ENCODE measurements around the gene SPSB4. TPM values are rescaled to one million over a fixed set of nuclear protein-coding genes. Genes with fewer than 3 reads are reported as not detected.

Gene SPSB4
- total RNA-seq, 2 experiments from 2014 or later, result not detected

DNA sequence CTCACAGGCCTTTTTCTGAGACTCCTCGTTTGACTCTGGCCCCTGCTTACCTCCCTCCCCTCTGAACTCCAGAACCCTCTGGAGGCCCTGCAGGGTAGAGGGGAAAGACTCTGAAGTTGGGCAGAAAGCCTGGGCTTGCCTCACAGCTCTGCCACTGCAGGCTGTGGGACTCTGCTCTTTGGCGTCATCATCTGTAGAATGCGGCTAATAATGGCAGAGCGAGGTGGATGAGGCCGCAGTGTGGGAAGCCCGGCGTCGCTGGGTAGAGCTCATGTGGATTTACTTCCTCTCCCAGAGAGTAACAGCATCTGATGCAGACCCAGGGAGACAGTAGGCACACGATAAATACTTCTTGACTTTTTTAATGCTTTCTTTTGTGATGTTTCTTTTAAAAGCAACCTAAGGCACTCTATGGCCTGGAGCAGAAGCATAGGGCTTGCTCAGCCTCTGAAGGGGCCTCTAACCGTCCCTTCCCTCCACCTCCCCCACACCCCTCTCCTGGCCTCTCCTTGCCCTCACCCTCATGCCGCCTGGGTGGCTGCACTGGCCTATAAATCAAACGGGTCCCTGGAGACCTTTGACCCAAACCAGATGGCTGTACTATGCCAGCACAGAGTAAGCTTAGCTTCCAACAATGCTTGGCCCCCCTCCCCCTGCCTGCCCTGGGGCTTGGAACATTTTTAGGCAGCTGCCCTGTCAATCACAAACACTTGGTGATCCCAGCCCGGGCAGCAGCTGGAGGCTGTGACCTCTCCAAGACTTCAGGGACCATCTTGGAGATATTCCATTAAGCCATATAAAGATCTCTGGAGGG lies 32.9 kb downstream of the SPSB4 start:
- ChIA-PET CTCF (interaction anchor here (1.0 to 1.3 kb wide), 3 partner anchors 9 to 70 kb away, joined by 3 read pairs; no protein-coding TSS in a partner anchor), POLR2A (no interaction called here)
- H3K9me3 Mint-ChIP-seq, result no peaks in the 10 kb centered on the region

DNA sequence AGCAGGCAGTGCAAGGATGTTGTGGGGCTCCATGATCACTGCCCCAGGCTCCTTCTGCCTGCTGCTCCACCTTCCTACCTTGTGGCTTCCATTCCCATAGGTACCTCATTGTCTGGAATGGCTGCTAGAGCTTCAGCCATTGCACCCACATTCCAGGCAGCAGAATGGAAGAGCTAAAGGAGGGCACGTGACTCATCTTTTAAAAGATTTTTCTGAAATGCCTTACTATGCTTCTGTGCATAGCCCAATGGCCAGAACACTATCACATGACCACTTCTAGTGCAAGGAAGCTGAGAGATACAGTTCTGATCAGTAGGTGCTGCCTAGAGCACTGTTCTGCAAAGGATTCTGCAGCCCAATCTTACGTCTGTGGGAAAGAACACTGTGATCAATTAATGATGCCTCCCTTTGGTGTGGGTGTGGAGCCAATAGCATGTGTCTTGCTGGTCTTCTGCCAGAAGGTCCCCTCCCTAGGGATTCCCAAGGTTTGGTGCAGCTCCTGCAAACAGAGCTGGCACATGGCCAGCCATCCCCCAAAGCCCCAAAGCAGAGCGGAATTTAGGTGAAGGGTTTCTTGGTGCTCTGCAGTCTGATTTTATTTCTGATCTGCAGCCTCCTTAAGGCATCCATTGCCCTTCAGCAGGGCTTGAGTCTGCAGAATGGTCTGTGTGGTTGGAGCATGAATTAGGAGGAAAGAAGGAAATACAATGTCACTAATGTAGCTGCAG lies 34.4 kb downstream of the SPSB4 start:
- Mint-ChIP-seq H3K4me3 (no peak overlapping the region), H3K27ac (no peak overlapping the region), H3K9me3 (no peaks in the 10 kb centered on the region), H3K36me3 (ENCODE audit: low read depth) (no peaks in the 10 kb centered on the region), H3K27me3 (no peaks in the 10 kb centered on the region), H3K4me1 (no peaks in the 10 kb centered on the region)
- POLR2A ChIA-PET, result no interaction called here
- no peak for DNase-seq
- CTCF ChIA-PET, result interaction anchor here (1.5 kb wide), 1 partner anchor 77 kb away, joined by 3 read pairs; no protein-coding TSS in a partner anchor

More for the DNA sequence above, 32.9 kb downstream of the SPSB4 start:
- Mint-ChIP-seq H3K36me3 (ENCODE audit: low read depth) (no peaks in the 10 kb centered on the region), H3K4me3 (no peak overlapping the region), H3K4me1 (no peaks in the 10 kb centered on the region), H3K27me3 (no peaks in the 10 kb centered on the region), H3K27ac (no peak overlapping the region)
- no peak for DNase-seq

DNA sequence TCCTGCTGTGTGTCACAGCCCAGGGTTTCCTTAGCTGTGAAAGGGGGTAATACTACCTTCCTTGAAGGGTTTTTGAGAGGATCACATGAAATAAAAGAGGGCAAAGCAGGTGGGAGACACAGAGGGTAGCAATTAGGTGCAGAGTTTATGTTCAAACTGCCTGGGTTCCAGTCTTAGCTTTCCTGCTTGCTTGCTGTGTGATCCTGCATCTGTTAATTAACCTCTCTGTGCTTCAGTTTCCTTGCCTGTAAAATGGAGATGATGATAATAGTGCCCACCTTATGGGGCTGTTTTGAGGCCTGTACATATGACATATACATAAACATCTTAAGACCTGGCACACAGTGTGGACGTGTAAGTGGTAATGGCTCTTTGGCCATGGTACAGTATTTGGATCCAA lies 35.0 kb downstream of the SPSB4 start:
- Mint-ChIP-seq H3K9me3 (no peaks in the 10 kb centered on the region), H3K4me1 (no peaks in the 10 kb centered on the region), H3K4me3 (no peak overlapping the region), H3K27ac (no peak overlapping the region), H3K27me3 (no peaks in the 10 kb centered on the region), H3K36me3 (ENCODE audit: low read depth) (no peaks in the 10 kb centered on the region)
- CTCF ChIA-PET, result interaction anchor here (1.5 kb wide), 1 partner anchor 77 kb away, joined by 3 read pairs; no protein-coding TSS in a partner anchor
- no peak for DNase-seq
- POLR2A ChIA-PET, result no interaction called here

DNA sequence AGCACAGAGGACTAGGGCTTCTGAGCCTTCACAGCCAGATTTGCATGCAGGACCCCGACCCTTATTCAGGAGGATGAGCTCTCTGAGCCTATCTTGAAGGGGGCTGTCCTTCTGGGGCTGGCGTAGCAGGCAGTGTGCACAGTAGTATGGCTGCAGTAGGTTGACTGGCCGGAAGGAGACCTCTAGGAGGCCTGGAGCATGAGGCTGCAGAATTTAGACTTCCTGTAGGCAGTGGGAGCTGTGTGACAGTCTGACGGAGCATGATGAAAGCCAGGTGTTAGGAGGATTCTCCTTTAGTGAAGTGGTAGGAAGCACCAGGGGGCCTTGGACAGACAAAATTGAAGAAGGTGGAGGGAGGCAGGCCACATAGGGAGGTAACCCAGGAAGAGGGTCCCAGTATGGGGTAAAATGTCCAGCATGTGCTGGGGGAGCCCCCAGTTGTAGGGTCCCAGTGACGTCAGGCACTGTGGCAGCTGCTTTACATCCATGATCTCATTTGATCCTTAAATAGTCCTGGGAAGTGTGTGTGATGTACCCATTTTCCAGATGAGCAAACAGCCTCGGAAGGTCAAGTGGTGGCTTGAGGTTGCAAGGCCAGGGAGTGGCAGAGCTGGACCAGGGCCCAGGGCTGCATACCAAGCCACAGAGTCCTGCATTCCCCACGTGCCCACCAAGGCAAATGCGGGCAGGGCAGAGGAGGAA lies 36.1 kb downstream of the SPSB4 start:
- H3K36me3 Mint-ChIP-seq (ENCODE audit: low read depth), result no peaks in the 10 kb centered on the region
- no peak overlapping the region for H3K4me3 Mint-ChIP-seq
- H3K27ac Mint-ChIP-seq, result no peak overlapping the region
- ChIA-PET POLR2A (no interaction called here), CTCF (no interaction called here)
- no peaks in the 10 kb centered on the region for H3K9me3 Mint-ChIP-seq
- no peak for DNase-seq
- no peaks in the 10 kb centered on the region for H3K4me1 Mint-ChIP-seq
- no peaks in the 10 kb centered on the region for H3K27me3 Mint-ChIP-seq

DNA sequence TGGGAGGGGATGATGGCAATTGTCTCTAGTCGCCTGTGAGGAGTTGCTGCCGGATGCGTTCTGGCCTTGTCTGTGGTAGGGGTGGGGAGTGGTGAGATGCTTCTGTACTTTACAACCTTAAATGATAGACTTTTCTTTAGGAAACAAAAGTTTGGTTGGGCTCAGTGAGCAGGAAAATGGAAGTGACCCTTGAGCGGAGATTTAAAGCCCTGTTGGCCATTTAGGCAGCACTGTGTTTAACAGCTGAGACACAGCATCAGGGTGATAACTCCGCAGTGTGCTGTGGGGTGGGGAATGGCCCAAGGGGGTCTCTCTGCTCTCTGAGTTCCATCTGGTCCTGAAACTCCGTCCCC lies 36.6 kb downstream of the SPSB4 start:
- ChIA-PET CTCF (interaction anchor here (1.0 kb wide), 1 partner anchor 35 kb away, joined by 3 read pairs; no protein-coding TSS in a partner anchor), POLR2A (no interaction called here)
- Mint-ChIP-seq H3K4me1 (no peaks in the 10 kb centered on the region), H3K27me3 (no peaks in the 10 kb centered on the region), H3K27ac (no peak overlapping the region), H3K36me3 (ENCODE audit: low read depth) (no peaks in the 10 kb centered on the region), H3K4me3 (no peak overlapping the region), H3K9me3 (no peaks in the 10 kb centered on the region)
- DNase-seq, result no peak

DNA sequence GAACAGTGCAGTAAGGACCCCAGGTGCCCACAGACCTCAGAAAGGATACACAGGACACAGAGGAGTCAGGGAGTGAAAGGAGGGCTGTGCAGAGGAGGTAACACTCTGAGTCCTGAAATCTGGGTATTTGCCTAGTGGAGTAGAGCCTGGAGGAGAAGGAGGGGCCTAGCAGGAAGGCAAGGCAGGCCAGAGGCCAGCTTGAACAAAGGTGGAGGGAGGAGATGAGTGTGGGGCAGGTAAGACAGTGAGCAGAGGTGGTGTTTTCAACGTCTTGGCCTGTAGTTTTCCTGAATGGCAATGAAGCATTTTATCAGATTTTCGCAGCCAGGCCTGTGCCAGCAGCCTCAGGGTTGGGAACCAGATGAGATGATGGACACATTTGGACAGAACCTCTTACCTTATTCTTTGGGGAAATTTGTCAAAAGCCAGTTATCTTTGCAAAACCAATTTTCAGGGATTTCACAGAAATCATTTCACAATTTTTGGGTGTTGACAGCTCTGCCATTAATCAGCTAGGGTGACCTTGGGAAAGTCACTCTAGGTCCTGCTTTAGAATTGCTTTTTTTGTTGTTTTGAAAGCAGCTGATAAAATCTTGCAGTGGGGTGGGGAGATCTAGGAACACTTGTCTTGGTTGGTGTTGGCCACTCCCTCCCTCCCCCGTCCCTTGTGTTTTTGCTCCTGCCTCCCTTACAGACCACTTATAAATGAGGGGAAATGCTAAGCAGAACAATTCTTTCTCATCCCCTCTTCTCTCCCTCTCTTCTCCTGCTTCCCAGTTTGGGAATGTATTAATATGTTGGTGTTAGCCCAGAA lies 38.4 kb downstream of the SPSB4 start:
- Mint-ChIP-seq H3K4me1 (no peaks in the 10 kb centered on the region), H3K4me3 (no peak overlapping the region), H3K27me3 (no peaks in the 10 kb centered on the region), H3K9me3 (no peaks in the 10 kb centered on the region), H3K36me3 (ENCODE audit: low read depth) (no peaks in the 10 kb centered on the region), H3K27ac (no peak overlapping the region)
- no peak for DNase-seq
- ChIA-PET POLR2A (no interaction called here), CTCF (no interaction called here)

DNA sequence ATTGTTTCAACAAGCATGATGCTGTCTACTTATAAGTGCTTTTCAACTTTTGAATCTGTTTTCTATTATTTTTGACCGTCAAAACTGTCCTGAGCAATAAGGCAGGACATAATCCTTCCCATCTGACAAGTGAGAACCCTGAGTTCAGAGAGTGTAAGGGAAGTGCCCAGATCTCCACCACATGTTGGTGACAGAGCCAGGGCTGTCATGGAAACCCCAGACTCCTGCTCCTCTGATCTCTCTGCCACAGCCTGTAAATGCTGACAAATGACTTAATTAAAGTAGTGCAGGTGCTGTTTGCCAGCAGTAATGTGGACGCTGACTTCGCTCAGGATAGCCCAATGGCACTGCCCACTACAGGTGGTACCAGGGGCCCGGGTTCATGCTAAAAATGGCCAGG lies 40.3 kb downstream of the SPSB4 start:
- no peak overlapping the region for H3K27ac Mint-ChIP-seq
- ChIA-PET POLR2A (no interaction called here), CTCF (interaction anchor here (1.0 kb wide), 1 partner anchor 11 kb away, joined by 3 read pairs; no protein-coding TSS in a partner anchor)
- H3K4me3 Mint-ChIP-seq, result no peak overlapping the region
- no peaks in the 10 kb centered on the region for H3K36me3 Mint-ChIP-seq (ENCODE audit: low read depth)
- no peaks in the 10 kb centered on the region for H3K27me3 Mint-ChIP-seq
- no peaks in the 10 kb centered on the region for H3K9me3 Mint-ChIP-seq
- no peak for DNase-seq
- no peaks in the 10 kb centered on the region for H3K4me1 Mint-ChIP-seq

DNA sequence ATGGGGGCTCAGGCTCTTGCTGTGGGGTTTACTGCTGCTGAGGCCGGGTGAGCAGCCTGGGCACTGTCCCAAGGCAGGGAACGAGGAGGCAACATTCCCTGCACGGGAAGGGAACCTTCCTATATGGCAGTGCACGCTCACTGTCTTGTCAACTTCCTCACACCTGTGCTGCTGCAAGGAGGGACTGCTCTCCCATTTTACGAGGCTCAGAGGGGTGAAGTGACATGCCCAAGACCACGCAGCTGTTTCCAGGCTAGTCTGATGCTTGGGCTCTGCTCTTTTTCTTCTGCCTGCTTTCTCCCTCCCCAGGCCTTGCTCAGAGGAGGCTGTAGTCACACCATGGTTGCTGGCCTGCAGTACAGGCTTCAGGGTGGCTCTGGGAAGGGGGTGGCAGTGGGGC lies 41.5 kb downstream of the SPSB4 start:
- Mint-ChIP-seq H3K9me3 (no peaks in the 10 kb centered on the region), H3K36me3 (ENCODE audit: low read depth) (no peaks in the 10 kb centered on the region), H3K27ac (no peak overlapping the region), H3K27me3 (no peaks in the 10 kb centered on the region), H3K4me3 (no peak overlapping the region), H3K4me1 (no peaks in the 10 kb centered on the region)
- no peak for DNase-seq
- CTCF ChIA-PET, result interaction anchor here (1.0 to 1.4 kb wide), 2 partner anchors 12 to 13 kb away, joined by 3 to 4 read pairs; no protein-coding TSS in a partner anchor
- POLR2A ChIA-PET, result no interaction called here

DNA sequence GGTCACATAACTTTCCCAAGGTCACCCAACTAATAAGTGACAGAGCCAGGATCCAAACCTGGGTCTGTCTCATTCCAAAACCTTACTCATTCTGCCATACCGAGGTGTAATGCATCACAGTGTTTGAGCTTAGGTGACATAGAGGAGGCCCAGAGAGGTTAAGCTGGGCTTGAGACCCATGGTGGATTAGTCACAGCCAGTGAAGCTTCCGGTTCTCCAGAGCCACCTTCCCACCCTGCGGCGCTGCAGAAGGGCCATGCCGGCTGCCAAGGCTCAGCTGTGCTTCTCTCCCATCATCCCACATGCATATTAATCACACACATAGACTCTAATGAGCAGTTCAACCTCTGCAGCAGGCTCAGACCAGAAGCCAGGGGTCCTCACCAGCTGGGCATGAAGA lies 42.2 kb downstream of the SPSB4 start:
- no peak for DNase-seq
- H3K36me3 Mint-ChIP-seq (ENCODE audit: low read depth), result no peaks in the 10 kb centered on the region
- POLR2A ChIA-PET, result no interaction called here
- H3K27ac Mint-ChIP-seq, result no peak overlapping the region
- no peaks in the 10 kb centered on the region for H3K27me3 Mint-ChIP-seq
- no peak overlapping the region for H3K4me3 Mint-ChIP-seq
- no peaks in the 10 kb centered on the region for H3K4me1 Mint-ChIP-seq
- CTCF ChIA-PET, result interaction anchor here (1.2 to 1.4 kb wide), 2 partner anchors 9 to 12 kb away, joined by 3 to 4 read pairs; no protein-coding TSS in a partner anchor
- H3K9me3 Mint-ChIP-seq, result no peaks in the 10 kb centered on the region

DNA sequence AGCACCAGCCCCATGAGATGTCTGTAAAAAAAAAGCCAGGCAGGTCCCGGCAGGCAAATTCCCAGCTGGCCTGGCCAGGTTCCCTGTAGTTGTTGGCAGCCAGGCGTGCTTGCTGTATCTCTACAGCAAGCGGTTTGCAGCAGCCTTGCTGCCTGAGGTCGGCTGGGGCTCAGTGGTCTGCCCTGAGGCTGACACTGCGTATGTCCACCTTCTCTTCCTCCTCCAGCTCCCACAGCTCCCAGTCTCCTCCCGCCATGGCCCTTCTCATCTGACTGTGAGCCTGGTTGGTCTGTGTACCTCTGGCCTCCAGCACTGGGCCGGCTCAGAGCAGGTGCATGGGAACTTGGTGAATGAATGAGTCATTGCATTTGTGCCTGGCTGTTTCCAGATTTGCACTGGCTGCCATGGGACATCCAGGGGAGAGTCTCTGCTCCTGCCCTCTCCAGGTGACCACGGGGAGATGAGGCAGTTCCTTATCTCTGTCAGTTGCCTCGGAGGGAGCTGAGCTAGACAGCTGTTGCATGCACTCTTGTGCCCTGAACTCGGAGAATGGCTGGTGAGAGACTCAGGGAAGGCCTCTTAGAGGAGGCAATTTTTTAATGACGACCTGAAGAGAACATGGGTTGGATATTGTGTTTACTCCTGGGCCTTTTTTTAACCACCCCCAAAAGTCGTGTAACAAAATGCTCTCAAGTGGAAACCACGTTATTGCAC lies 43.0 kb downstream of the SPSB4 start:
- Mint-ChIP-seq H3K4me3 (no peak overlapping the region), H3K36me3 (ENCODE audit: low read depth) (no peaks in the 10 kb centered on the region), H3K27me3 (no peaks in the 10 kb centered on the region), H3K27ac (no peak overlapping the region), H3K4me1 (no peaks in the 10 kb centered on the region), H3K9me3 (no peaks in the 10 kb centered on the region)
- POLR2A ChIA-PET, result no interaction called here
- CTCF ChIA-PET, result interaction anchor here (1.2 to 1.4 kb wide), 2 partner anchors 10 to 12 kb away, joined by 3 to 4 read pairs; no protein-coding TSS in a partner anchor
- DNase-seq, result no peak

DNA sequence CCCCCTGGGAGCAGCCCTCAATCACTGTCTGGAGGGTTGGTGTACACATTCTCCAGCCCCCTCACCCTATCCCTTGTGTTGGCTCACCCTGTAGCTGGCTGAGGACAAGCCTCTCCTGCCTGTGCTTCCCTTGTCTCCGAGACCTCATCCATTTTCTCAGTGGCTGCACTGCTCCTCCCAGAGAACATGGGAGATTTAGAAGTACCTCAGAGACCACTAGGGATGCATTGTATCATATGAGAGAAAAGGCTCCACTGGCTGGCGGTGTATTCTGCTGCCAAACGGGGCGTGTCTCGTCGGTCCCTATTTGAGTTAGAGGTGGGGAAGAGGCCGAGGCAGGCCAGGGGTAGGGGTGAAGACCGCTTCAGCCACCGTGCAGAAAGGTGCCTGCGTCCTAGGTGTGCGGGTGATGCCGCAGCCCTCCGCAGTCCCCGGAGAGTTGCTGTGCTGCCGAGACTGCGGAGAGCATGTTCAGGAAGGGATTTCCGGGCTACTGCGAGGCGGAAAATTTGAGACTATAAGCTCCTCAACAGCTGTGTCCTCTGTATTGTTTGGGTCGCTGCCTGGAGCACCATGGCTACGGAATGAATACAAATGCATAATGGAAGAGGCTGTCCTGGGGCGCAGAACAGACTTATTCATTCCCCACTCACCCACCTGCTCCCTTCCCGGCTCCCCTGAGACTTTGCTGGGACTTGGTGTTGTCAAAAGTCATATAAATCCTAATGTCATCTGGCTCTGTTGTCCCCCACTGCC lies 43.8 kb downstream of the SPSB4 start:
- Mint-ChIP-seq H3K27ac (no peak overlapping the region), H3K27me3 (no peaks in the 10 kb centered on the region), H3K36me3 (ENCODE audit: low read depth) (no peaks in the 10 kb centered on the region), H3K4me3 (no peak overlapping the region), H3K9me3 (no peaks in the 10 kb centered on the region), H3K4me1 (no peaks in the 10 kb centered on the region)
- no peak for DNase-seq
- ChIA-PET CTCF (no interaction called here), POLR2A (no interaction called here)
